NK-92 (cell line): ENCODE results near the gene OR2T8.

ENCODE experiments used
- DNase-seq: peaks from one replicate; lab custom pipeline; 2025; ENCODE audit not compliant: unreplicated experiment; lab: John Stamatoyannopoulos, UW

The OR2T8 gene

DNA sequence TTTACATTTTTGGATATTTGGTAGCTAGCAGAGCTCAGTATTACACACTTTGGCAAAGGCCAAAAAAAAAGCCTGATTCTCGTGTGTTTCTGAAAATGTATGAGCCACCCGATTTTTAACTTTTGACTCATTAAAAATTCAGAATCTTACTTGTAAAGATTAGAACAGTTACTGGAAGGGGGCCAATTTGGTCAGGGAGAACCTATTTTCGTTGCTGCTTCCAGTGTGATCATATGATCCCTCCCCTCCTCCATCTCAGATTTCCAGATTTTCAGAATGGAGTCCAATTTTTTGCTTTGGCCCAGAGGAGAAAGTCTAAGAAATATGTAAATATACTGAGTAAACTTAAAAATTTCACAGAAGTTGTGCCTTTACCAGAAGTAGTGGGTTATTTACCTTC is 41.7 kb downstream of the OR2T8 start:
- DNase-seq = no peak

DNA sequence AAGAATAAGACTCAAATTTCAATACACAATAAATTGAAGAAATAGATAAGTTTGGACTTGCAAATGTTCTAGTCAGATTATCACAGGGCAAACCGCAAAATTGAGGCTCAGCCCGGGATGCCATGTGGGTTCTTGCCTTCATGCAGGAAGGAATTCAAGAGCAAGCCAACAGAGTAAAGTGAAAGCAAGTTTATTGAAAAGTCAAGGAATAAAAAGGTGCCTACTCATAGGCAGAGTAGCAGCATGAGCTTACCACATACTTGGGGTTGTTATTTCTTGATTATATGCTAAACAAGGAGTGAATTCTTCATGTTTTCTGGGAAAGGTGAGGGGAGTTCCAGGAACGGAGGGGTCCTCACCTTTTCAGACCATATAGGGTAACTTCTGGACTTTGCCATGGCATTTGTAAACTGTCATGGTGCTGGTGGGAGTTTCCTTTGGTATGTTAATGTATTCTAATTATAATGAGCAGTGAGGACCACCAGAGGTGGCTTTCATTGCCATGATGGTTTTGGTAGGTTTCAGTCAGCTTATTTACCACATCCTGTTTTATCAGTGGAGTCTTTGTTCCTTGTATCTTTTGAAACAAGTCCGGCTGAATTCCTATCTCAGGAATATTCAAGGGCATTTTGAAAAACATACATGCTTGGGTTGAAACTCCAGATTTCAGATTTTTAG is 43.0 kb downstream of the OR2T8 start:
- DNase-seq = no peak

DNA sequence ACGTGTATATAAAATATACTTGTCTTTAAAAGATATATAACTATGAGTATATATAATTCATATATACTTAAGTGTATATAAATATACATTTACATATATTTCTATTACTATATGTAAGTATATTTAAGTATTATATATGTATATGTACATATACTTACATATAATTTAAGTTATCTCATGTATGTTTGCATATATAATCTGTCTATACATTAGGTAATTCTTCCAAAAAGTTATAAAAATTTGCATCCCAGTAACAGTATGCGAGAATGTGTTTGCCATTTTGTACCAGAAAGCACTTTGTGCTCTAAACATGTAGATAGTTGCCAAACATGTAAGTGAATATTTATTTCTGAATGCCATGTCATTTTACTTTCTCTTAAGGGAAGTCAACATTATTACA is 44.9 kb downstream of the OR2T8 start, which contains the start of gene OR2AK2:
OR2AK2 (plus strand) TSS at position 301 of the 400 bp plus-strand sequence. CDS start 144 bp downstream, outside the sequence.
- DNase-seq = no peak

DNA sequence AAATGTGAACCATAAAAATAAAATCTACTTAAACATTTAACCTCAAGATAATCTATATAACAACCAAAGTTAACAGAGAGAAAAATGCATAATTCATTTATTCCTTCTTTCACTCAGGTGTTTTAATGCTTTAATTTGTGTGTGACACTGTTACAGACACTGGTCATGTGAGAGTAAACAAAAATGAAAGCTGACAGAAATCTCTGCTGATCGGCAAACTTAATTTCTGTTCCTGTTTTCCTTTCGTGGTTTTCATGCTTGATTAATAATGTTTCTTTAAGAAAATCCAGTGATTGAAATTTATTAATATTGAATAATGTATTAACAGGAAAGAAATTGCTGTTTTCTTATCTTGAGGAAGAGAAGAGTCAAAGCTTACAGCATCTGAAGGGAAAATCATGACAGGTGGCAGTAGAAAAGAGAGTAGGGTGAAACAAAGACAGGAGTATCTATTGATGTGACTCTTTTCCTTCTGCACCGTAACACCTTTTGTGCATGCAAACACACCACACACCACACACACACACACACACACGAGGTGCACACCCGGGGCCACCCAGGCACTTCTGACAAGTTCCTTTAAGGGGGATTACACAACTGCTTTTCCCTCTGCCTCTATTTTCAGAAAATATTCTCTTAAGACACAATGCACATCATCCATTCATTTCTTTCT is 46.6 kb downstream of the OR2T8 start:
- DNase-seq = no peak
